Astrocyte of the cerebellum (primary cell): ENCODE data around the gene POLR3F.
"Not testable (repeated sequence)": the region's sequence is repeated elsewhere in the genome, so short reads cannot be mapped to it uniquely, and the experiment has no call there.

Experiments
- DNase-seq: peaks from one replicate; pipeline ENCODE4 v3.0.0-alpha.2; 2011; ENCODE audit warnings: low read depth
- H3K4me3 ChIP-seq: 2 replicates; pipeline ENCODE4 v1.5.1; 2011; ENCODE audit warnings: mild to moderate bottlenecking, low read depth, low read length, moderate library complexity
- CTCF ChIP-seq: IDR thresholded peaks from 2 replicates; pipeline ENCODE4 v1.5.1; 2012; ENCODE audit warnings: low read length, low read depth, moderate library complexity, mild to moderate bottlenecking; ENCODE audit errors: missing control alignments
- in situ Hi-C: cut with HindIII; loops from 2 replicates; pipeline ENCODE4 v1.10.0; 2017; ENCODE audit warnings: low sequenced_read_pairs

POLR3F gene

DNA sequence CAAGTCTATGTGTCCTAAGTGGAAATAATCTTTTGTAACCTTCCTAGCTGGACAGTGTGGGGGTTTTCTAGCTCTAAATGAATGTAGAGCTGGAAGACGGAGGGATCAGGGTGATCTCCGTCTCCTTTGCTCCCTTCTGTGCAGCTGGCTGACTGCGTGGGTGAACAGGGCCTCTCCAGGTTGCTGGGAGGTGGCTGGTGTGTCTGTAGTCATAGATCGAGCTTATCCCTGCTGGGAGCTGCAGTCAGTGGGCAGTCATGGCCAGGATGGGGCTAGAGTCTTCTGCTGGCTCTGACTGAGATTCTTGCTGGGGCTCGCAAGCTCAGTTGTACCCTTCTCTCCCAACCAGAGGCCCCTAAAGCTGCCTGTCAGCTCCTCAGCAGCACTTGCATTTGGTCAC, 46.9 kb downstream of the POLR3F start:
- TF ChIP-seq CTCF = no peak
- H3K4me3 ChIP-seq = no peak overlapping the region
- no peak for DNase-seq
- in situ Hi-C loops = no loop called here

DNA sequence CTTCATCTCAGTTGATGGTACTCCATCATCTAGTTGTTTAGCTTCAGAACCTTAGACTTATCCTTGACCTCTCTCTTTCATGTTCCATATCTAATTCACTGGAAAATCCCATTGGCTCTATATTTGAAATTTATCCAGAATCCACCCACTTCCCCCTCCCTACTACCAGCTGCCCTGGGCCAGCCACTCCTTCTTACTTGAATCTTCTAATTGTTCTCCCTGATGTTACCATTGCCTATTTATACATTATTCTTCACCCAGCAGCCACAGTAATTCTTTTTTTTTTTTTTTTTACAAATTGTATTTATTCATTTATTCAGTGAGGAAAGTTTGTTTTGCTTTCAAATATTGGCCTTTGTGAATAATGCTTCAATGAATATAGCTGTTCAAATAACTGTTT, 48.8 kb downstream of the POLR3F start:
- in situ Hi-C loops = no loop called here
- no peak for DNase-seq

GRCh38 chr20:18522066-18522465, 54.9 kb downstream of the POLR3F start:
- H3K4me3 ChIP-seq, DNase-seq, in situ Hi-C loops: not testable (repeated sequence)

More for the DNA sequence above, 48.8 kb downstream of the POLR3F start:
- no peak overlapping the region for H3K4me3 ChIP-seq
- no peak for TF ChIP-seq CTCF

DNA sequence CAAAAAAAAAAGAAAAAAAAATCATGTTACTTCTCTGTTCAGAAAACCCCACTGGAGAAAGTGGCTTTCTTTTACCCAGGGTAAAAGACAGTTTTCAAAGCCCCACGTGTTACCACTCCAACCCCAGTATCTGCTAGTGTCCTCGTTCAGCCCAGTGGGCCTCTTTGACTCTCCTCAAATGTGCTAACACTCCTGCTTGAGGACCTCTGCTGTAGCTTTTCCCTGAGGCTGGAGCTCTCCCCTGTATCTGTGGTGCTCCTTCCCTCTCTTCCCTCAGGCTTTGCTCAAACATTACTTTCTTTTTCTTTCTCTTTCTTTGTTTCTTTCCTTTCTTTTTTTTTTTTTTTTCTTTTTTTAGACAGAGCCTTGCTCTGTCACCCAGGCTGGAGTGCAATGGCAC, 55.9 kb downstream of the POLR3F start:
- no peak overlapping the region for H3K4me3 ChIP-seq
- TF ChIP-seq CTCF = no peak
- no peak for DNase-seq
- in situ Hi-C loops = no loop called here

DNA sequence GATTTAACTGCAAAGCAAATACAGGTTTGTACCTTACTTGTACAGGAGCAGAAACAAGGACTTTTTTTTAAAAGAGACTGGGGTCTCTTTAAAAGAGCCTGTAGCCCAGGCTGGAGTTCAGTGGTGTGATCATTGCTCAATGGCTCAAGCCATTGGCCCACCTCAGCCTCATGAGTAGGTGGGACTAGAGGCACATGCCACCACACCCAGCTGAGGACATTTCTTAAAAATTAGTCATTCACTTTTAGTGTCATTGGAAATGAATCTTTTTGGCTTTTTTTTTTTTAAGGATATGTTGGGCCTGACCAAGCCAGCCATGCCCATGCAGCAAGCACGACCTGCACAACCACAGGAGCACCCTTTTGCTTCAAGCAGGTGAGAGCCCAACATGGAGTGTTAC, 57.5 kb downstream of the POLR3F start:
- in situ Hi-C loops = no loop called here
- no peak overlapping the region for H3K4me3 ChIP-seq

DNA sequence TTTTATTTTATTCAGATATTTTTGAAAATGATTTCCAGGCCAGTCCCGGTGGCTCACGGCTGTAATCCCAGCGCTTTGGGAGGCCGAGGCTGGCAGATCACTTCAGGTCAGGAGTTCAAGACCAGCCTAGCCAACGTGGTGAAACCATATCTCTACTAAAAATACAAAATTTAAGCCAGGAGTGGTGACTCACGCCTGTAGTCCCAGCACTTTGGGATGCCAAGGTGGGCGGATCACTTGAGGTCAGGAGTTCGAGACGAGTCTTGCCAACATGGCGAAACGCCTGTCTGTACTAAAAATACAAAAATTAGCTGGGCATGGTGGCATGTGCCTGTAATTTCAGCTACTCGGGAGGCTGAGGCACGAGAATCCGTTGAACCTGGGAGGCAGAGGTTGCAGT, 59.6 kb downstream of the POLR3F start:
- DNase-seq, in situ Hi-C loops, H3K4me3 ChIP-seq: not testable (repeated sequence)

More for the DNA sequence above, 57.5 kb downstream of the POLR3F start:
- TF ChIP-seq CTCF = no peak
- DNase-seq = no peak

DNA sequence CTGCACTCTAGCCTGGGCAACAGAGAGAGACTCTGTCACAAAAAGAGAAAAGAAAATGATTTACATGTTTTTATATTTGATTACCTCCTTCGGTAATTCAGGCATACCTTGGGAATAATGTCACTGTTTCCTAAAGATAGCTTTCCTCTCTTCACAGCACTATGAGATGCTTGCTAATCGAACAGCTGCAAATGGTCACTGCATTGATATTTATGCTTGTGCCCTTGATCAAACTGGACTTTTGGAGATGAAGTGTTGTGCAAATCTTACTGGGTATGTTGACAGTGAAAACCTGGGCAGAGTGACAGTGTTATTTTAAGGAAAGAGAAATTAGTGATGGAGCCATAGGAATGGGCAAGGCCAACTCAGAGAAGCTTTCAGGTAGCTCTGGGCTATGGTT, 60.1 kb downstream of the POLR3F start:
- no peak for DNase-seq
- TF ChIP-seq CTCF = no peak
- in situ Hi-C loops = no loop called here
- H3K4me3 ChIP-seq = no peak overlapping the region

DNA sequence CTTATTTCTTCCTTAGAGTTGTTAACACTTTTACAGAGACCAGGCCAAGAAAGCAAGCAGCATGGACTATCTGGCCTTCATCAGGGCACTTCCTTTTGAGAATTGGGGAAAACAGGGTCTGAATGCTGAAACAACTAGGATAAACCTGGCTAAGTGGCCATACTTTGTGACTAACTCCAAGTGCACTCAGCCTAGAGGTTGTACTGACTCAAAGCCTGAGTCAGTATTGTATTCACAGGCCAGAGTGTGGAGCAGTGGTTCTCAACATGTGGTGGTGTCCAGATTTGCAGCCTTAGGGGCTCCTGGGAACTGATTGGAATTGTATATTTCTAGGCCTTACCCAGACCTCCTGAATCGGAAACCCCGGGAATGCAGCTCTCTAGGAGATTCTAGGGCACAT, 60.6 kb downstream of the POLR3F start:
- in situ Hi-C loops = no loop called here
- TF ChIP-seq CTCF = no peak
- no peak for DNase-seq

More for the DNA sequence above, 60.6 kb downstream of the POLR3F start:
- no peak overlapping the region for H3K4me3 ChIP-seq
